HG02973 (cell line): ENCODE results near the gene DIP2C.
"Not testable (repeated sequence)": the region's sequence is repeated elsewhere in the genome, so short reads cannot be mapped to it uniquely, and the experiment has no call there.

Experiments used
- ATAC-seq: cut with Tn5 transposase; IDR thresholded peaks from one replicate; pipeline ENCODE4 v1.9.1; 2021; ENCODE audit warnings: moderate library complexity; ENCODE audit not compliant: unreplicated experiment

The DIP2C gene

DNA sequence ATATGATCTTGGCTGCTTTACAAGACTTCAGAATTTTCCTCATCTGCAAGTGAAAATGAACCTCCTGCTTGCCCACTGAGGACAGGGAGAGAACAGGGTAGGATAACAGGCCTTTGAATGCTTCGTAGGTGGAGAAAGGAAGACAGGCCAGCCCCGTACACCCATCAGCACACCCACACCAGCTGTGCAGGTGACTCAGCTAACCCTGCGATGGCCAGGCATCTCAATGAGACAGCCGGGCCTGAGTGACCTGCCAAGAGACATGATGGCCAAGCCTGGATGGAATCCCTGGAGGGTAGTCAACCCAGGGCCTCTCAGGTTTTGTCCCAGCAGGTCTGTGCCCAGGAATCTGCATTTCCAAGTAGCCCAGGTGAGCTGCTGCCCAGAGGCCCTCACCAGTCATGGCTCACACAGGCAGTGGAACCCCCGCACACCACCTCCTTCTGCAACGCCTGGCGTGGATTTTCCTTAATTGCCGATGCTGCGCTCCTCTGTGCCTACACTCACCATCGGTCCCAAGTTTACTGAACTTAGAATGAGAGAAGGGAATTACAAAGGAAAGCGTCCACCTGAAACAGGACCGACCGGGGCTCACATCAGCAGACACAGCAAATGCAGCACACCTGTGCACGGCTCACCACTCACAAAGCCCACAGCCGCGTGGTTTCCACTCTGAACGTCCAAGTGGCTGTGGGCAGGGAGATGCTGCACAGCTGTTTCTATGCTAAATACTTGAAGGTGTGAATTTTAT lies 163.7 kb downstream of the DIP2C start:
- ATAC-seq, result no peak

GRCh38 chr10:523925-524324 lies 165.5 kb downstream of the DIP2C start:
- ATAC-seq, result no peak

GRCh38 chr10:522350-522749 lies 167.1 kb downstream of the DIP2C start:
- no peak for ATAC-seq

DNA sequence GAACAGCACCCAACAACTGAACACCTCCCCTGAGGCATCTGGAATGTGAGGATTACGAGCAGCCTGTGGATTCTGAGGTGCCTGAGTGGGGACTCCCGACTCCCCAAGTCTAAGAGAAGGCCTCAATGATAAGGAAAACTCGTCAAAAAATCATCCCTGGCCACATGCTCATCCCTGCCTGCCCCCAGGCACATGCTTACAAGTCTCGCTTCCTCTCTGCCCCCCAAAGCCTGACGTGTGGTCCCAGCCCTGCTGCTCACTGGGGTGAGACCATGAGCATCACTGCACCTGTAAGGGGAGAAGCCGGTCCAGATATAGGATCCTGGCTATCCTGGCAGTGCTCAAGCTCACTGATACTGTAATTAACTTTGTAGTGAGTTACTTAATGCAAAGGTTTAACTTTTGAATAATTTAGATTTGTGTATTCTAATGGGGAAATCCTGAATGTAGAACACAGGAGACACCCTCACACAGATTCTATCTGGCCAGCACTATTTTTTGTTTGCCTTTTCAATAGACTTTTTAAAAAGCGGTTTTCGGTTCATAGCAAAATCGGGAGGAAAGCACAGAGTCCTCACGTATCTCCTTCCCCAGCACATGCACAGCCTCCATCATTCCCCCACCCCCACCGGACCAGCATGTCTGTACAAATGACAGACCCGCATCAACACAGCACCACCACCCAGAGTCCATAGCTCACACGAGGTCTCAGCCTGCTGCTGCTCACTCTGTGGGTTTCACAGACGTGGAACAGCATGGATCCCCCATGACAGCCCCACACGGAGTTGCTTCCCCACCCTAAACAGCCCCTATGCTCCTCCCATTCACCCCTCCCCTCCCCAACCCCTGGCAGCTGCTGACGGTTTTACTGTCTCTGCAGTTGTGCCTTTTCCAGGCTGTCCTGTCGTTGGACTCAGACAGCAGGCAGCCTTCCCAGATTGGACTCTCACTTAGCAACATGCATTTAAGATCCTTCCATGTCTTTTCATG lies 167.9 kb downstream of the DIP2C start:
- ATAC-seq, result no peak

DNA sequence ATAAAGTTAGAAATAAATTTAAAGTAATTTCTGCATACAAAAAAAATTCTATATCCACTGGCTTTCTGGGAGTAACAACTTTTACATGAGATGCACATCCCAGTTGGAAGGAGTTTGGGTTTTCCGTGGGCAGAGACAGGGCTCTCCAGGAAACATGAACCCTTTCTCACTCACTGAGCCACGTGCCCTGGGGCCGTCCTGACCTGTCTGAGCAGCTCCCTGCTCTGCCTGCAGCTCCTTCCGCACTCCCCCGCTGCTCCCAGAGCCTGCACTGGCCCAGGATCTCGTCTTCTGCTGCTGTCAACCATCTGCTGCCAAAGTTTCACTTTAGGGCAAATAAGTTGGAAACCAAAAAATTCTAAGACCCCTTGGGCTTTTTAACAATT lies 169.1 kb downstream of the DIP2C start:
- no peak for ATAC-seq

GRCh38 chr10:519716-520401 lies 169.6 kb downstream of the DIP2C start:
- ATAC-seq, result no peak

- no peak for ATAC-seq
Measured at GRCh38 chr10:519055-519715, 170.3 kb downstream of the DIP2C start.

DNA sequence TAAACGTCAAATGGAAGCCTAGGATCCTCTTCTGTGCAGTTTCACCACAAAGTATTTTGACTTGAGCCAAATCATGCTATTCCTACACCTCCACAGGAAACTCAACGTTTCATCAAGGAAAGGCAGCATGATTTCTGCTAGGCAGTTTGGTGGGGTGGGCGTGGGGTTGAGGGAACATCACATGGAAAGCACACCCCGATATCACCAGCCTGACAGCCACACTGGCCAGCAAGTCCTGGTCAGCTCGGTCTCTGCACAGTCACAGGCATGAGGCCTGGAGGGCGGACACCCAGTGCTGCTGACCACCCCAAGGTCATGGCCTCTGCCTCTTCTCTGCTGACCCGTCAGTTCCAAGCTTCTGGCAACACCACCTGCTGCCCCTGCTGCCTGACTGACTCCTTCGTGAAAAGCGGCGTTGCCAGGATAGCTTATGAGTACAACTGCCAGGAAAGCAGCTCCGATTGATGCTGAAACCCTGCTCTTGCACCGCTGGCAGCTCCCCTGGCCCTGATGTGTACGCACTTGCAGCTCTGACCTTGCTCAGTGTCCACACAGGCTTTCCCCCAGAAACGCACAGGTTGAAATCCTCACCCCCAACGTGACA lies 171.5 kb downstream of the DIP2C start:
- ATAC-seq, result no peak

- ATAC-seq, result no peak
Measured at GRCh38 chr10:517241-517830, 172.1 kb downstream of the DIP2C start.

DNA sequence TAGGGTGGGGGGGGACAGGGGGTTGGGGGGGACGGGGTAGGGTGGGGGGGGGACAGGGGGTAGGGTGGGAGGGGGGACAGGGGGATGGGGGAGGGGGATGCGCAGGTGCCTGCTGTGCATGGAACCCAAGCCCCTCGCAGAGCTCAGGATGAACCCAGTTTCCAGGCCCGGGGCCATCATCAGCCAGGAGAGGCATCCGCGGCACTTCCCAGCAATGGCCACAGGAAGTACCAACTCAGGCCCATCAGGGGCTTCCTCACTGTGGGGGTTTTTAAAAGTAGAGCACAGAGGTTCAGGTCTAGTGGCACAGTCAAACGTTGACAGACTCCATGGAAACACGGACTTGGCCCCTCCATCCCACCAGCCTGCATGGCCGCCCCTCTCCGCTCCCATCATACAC lies 172.7 kb downstream of the DIP2C start:
- no peak for ATAC-seq

DNA sequence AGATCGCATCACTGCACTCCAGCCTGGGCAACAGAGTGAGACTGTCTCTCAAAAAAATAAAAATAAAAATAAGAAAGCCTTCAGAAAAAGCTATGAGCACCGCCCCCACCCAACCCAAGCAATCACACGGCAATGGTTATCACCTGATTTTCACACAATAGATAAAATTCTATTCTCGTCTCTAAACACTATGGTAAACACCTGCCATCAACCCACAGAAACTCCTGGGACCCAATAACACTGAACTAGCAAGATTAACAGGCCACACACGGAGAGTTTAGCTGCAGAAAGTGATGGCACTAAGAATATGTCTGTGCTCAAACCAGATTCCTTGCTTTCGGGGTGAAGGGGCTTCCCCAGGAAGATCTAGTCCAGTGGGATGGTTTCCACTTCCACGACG lies 173.8 kb downstream of the DIP2C start:
- no peak for ATAC-seq

GRCh38 chr10:514137-514671 lies 175.3 kb downstream of the DIP2C start:
- ATAC-seq, result no peak

DNA sequence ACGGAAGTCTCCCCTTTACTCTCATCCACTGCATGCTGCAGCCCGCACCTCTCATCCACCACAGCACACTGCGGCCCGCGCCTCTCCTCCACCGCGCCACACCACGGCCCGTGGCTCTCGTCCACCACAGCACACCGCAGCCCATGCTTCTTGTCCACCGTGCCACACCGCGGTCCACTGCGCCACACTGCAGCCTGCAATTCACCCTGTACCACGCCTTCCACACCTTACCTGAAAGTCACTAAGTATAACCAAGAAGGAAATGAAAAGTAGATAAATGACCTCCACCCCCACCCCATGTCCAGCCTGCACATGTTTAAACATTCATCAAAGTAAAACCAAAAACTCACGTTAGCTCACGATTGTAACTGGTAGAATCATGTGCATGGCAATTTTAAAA lies 176.1 kb downstream of the DIP2C start:
- no peak for ATAC-seq

DNA sequence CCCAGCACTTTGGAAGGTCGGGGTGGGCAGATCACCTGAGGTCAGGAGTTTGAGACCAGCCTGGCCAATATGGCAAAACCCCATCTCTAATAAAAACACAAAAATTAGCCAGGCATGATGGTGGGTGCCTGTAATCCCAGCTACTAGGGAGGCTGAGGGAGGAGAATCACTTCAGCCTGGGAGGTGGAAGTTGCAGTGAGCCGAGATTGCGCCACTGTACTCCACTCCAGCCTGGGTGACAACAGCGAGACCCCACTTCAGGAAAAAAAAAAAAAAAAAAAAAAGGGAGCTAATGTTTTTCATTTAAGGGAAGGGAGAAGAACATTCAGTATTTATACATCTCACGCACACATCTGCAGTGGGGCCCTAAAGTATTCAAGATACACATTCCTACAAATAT lies 176.8 kb downstream of the DIP2C start:
- not testable (repeated sequence) for ATAC-seq

DNA sequence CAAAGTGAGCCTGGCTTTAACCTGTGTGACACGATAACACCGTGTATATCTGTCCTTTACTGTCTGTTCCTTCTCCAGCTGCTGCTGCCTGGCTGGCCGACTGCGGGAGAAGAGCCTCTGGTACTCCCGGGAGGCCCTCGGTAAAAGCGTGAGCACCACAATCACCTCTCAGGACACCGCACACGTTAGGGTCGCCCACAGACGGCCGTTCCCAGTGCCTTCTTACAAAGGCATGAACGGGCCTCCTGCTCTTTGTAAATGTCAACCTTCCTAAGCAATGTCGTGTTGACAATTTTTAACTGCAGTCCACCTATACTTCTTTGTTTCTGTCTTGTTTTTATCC lies 177.6 kb downstream of the DIP2C start:
- no peak for ATAC-seq

- no peak for ATAC-seq
Measured at GRCh38 chr10:511101-511848, 178.2 kb downstream of the DIP2C start.

- no peak for ATAC-seq
Measured at GRCh38 chr10:510415-510881, 179.0 kb downstream of the DIP2C start.

DNA sequence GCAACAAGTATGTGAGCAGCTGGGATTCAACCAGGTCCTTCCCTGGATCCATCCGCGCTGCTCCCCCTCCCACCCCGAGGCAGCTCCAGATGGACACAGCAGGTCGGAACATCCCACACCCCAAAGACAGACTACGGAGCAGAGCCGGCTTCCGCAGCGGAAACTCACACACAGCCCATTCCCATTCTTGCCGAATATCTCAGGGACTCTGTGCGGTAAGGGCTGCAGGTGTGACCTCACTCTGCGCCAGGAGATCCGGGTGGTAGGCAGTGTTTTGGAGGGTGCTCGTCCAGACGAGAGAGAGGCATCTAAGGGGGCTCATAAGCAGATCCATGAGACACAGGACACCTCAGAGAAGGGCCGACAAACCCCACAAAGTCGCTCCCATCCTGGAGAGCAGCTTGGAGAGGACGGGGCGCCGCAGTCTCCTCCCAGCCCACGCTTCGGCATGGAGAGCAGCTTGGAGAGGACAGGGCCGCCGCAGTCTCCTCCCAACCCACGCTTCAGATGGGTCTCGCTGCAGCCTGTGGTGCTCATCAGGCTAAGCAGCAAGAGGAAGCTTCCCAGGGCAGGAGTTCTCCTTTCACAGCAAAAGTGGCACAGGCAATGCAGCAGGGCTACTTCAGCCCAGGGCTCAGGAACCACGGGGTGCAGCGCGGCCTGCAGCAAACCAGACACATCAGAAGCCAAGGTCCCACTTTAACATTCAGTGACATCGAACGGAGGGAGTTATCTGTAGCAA lies 179.9 kb downstream of the DIP2C start:
- ATAC-seq, result no peak
